GM12878 (cell line): Measurements from ENCODE around the gene RHBG. TPM values are rescaled to one million over a fixed set of nuclear protein-coding genes. Genes with fewer than 3 reads are reported as not detected.

Source experiments
- ATAC-seq: fragments of 200-7000 bp; cut with Tn5 transposase; 3 replicates; pipeline ENCODE4 v1.9.1; 2020; ENCODE audit warnings: mild to moderate bottlenecking, moderate library complexity
- BruUV-seq: library from RNA; stranded (reverse); fragments of 400-500 nt; replicated peaks from 2 replicates; lab custom pipeline; 2021; lab: Mats Ljungman, UMichigan
- CTCF ChIA-PET: fragments of 300-600 bp; sonication (Branson Sonifier 250); formaldehyde crosslinking; extraction: SDS; loops from one replicate; lab custom pipeline; 2021; ENCODE audit warnings: inconsistent platforms; lab: Yijun Ruan, JAX
- POLR2A ChIA-PET: fragments of 350-600 bp; formaldehyde crosslinking; extraction: SDS; loops from one replicate; lab custom pipeline; 2021; ENCODE audit warnings: inconsistent platforms; lab: Charles Lee
- RAD21 ChIA-PET: fragments of 300-600 bp; sonication (Branson Sonifier 250); formaldehyde crosslinking; loops from one replicate; lab custom pipeline; 2023; ENCODE audit warnings: antibody characterized with exemption; ENCODE audit not compliant: unreplicated experiment; lab: Charles Lee
- SMC1A ChIA-PET: fragments of 300-600 bp; sonication (Branson Sonifier 250); formaldehyde crosslinking; loops from one replicate; lab custom pipeline; 2023; ENCODE audit not compliant: unreplicated experiment, uncharacterized antibody; lab: Charles Lee
- DNase-seq: peaks from one replicate; pipeline ENCODE4 v3.0.0-alpha.2; 2011; ENCODE audit warnings: low read depth, low spot score
- FAIRE-seq: peaks from 3 replicates; lab custom pipeline; 2011; peaks lifted over from hg19 to GRCh38; lab: Jason Lieb, UNC
- H2AFZ ChIP-seq: 2 replicates; pipeline ENCODE4 v1.6.0; 2011; ENCODE audit warnings: low read depth, low read length, control low read depth; ENCODE audit not compliant: control insufficient read depth
- H3K27ac ChIP-seq: 2 replicates; pipeline ENCODE4 v1.5.1; 2011; ENCODE audit warnings: control low read depth; ENCODE audit not compliant: control insufficient read depth, insufficient read depth
- H3K27me3 ChIP-seq, 2 experiments: replicated peaks in 1 of 2; 2 replicates each; pipeline versions ENCODE4 v1.6.0 to v1.6.1; 2011; ENCODE audit warnings: low read length in 1 of 2; ENCODE audit not compliant: control insufficient read depth in 2 of 2, insufficient read depth in 2 of 2
- H3K36me3 ChIP-seq, 2 experiments: 2 replicates each; pipeline ENCODE4 v1.5.1; 2011; ENCODE audit warnings: low read length in 1 of 2; ENCODE audit not compliant: control insufficient read depth in 2 of 2, insufficient read depth in 2 of 2
- H3K4me1 ChIP-seq: 2 replicates; pipeline ENCODE4 v1.6.1; 2011; ENCODE audit warnings: mild to moderate bottlenecking, low read length, moderate library complexity, mixed read lengths; ENCODE audit not compliant: control insufficient read depth, insufficient read depth
- H3K4me2 ChIP-seq: 2 replicates; pipeline ENCODE4 v1.6.0; 2011; ENCODE audit warnings: control low read depth; ENCODE audit not compliant: control insufficient read depth, insufficient read depth
- H3K4me3 ChIP-seq: fragments of 200-600 bp; sonication (generic); 2 replicates; pipeline ENCODE4 v1.5.1; 2016
- H3K79me2 ChIP-seq: 2 replicates; pipeline ENCODE4 v1.6.0; 2011; ENCODE audit warnings: low read length; ENCODE audit not compliant: control insufficient read depth, insufficient read depth
- H3K9ac ChIP-seq: 2 replicates; pipeline ENCODE4 v1.8.0; 2011; ENCODE audit warnings: low read length, control low read depth, mixed read lengths; ENCODE audit not compliant: control insufficient read depth, insufficient read depth
- H3K9me3 ChIP-seq: replicated peaks from 3 replicates; pipeline ENCODE4 v1.5.1; 2011; ENCODE audit warnings: mild to moderate bottlenecking, low read length; ENCODE audit not compliant: control insufficient read depth, insufficient read depth
- H4K20me1 ChIP-seq: 2 replicates; pipeline ENCODE4 v1.6.0; 2011; ENCODE audit not compliant: control insufficient read depth, insufficient read depth
- EED ChIP-seq: sonication (generic); IDR thresholded peaks from 2 replicates; pipeline ENCODE4 v1.6.1; 2016; ENCODE audit warnings: antibody characterized with exemption, low read depth
- ELK1 ChIP-seq: IDR thresholded peaks from 2 replicates; pipeline ENCODE4 v1.6.1; 2012; ENCODE audit warnings: low read depth, low read length, improper control_type of control experiment
- POLR2A ChIP-seq: IDR thresholded peaks from 2 replicates; pipeline ENCODE4 v1.6.1; 2011; ENCODE audit warnings: low read depth, mild to moderate bottlenecking, low read length
- SMC3 ChIP-seq: IDR thresholded peaks from 2 replicates; pipeline ENCODE4 v1.6.1; 2011; ENCODE audit warnings: low read length, improper control_type of control experiment, borderline replicate concordance
- STAT1 ChIP-seq: fragments of 450-650 bp; conservative IDR thresholded peaks from 2 replicates; pipeline ENCODE4 v1.6.1; 2014; ENCODE audit warnings: antibody characterized with exemption, mild to moderate bottlenecking
- TCF7 ChIP-seq: IDR thresholded peaks from 2 replicates; pipeline ENCODE4 v1.6.1; 2014; ENCODE audit warnings: antibody characterized with exemption, borderline replicate concordance
- WGBS: methylation state at CpG from one replicate; pipeline ENCODE4 v1.1.6; 2016; ENCODE audit warnings: low lambda C conversion rate; ENCODE audit not compliant: insufficient replicate concordance, insufficient coverage; ENCODE audit errors: missing lambda C conversion rate; 5-methylcytosine and 5-hydroxymethylcytosine counted together
- in situ Hi-C: fragments of 300-500 bp; cut with MboI; formaldehyde crosslinking; loops from 9 replicates; pipeline ENCODE4 v1.14.3; 2018; ENCODE audit warnings: mixed read lengths
- intact Hi-C: fragments of 100-400 bp; cut with micrococcal nuclease; formaldehyde crosslinking; loops from one replicate; pipeline ENCODE4 v1.14.2; 2022; ENCODE audit not compliant: unreplicated experiment
- polyA plus RNA-seq, 11 experiments: library from polyadenylated mRNA; depleted of rRNA in 4 of 11; unstranded in 6 of 11; stranded (reverse) in 5 of 11; fragments of >200 nt; fragmentation: Nextera tagmentation in 4 of 11; fragmentation: Illumina TruSeq in 1 of 11; extraction: Ambion mirVana in 4 of 11; extraction: Trizol in 1 of 11; gene quantifications; 1 replicate in 1 of 11; 2 replicates in 10 of 11; pipeline versions ENCODE4 v1.2.1 to v1.2.3, GENCODE V29; 2011 to 2016; ENCODE audit warnings: inconsistent platforms in 2 of 11, missing spikeins in 2 of 11, low read depth in 1 of 11
- total RNA-seq, 4 experiments: library from RNA; depleted of rRNA in 3 of 4; stranded (reverse); fragments of >200 nt in 3 of 4; fragmentation: Illumina TruSeq in 1 of 4; extraction: Trizol in 1 of 4; gene quantifications; 2 replicates each; pipeline versions ENCODE4 v1.2.1 to v1.2.3, GENCODE V29; 2013 to 2021

The RHBG gene
- total and polyA plus RNA-seq, 10 of the 15 experiments (the other 5 are each of a cell fraction or from before 2014, with no cell fraction given) = not detected

- no peak for TF ChIP-seq ELK1
- TF ChIP-seq POLR2A = no peak
- no peak for TF ChIP-seq SMC3
- TF ChIP-seq TCF7 = no peak
- TF ChIP-seq EED = no peak
These were observed 36.7 kb downstream of the RHBG start (continued) for GRCh38 chr1:156405670-156406069.

GRCh38 chr1:156406251-156406650 is 37.2 kb downstream of the RHBG start:
- FAIRE-seq = no peak
- Histone ChIP-seq H4K20me1 (no peaks in the 10 kb centered on the region), H3K27me3 (peaks cover 0 to 3% of the 10 kb centered on the region in 2 experiments; a peak in 1 of 4 replicates), H3K79me2 (no peaks in the 10 kb centered on the region), H3K36me3 (no peaks in the 10 kb centered on the region), H3K4me3 (no peak overlapping the region), H2AFZ (no peak overlapping the region), H3K4me1 (no peaks in the 10 kb centered on the region), H3K27ac (no peak overlapping the region), H3K9me3 (no peaks in the 10 kb centered on the region), H3K9ac (no peak overlapping the region), H3K4me2 (no peak overlapping the region)
- ChIA-PET SMC1A (interaction anchor here (2.2 kb wide), 1 partner anchor 39 kb away, joined by 7 read pairs; no protein-coding TSS in a partner anchor), CTCF (interaction anchor here (1.2 to 1.4 kb wide), 4 partner anchors 9 to 39 kb away, joined by 3 to 8 read pairs (median 4); no protein-coding TSS in a partner anchor), POLR2A (no interaction called here), RAD21 (no interaction called here)
- DNase-seq = no peak
- in situ Hi-C loops (no loop called here), intact Hi-C loops (no loop called here)
- no peak for TF ChIP-seq STAT1
- TF ChIP-seq POLR2A = 0 out of 2 replicates have a peak, but pooled peaks have one; percentile 16
- ATAC-seq = no peak
- BruUV-seq = no TSS peak
- WGBS = 29% methylated on average over 5 of the region's 6 CpGs
